SKM-1 treated with dmso at 0.1 percent for 144 hours (cell line): ENCODE data around the gene TACC2.

Source experiments
- DNase-seq: peaks from one replicate; lab custom pipeline; 2025; ENCODE audit not compliant: unreplicated experiment; lab: John Stamatoyannopoulos, UW

Gene TACC2

DNA sequence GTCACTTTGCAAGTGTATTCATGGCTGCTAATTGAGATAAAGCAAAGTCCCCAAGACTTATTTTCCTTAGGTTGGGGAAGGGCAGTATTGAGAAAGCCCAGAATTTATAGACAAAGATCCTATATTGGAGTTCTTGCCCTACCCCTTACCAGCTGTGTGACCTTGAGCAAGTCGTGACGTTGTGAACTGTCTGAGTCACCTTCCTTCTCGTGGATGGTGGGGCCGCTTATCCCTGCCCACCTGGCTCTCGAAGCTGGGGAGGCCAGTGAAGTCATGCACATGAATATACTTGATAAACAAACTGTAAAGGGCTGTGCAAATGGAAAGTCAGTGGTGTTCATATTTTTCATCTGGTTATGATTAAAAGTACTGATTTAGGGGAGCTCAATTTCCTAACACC lies 127.4 kb downstream of the TACC2 start:
- no peak for DNase-seq

DNA sequence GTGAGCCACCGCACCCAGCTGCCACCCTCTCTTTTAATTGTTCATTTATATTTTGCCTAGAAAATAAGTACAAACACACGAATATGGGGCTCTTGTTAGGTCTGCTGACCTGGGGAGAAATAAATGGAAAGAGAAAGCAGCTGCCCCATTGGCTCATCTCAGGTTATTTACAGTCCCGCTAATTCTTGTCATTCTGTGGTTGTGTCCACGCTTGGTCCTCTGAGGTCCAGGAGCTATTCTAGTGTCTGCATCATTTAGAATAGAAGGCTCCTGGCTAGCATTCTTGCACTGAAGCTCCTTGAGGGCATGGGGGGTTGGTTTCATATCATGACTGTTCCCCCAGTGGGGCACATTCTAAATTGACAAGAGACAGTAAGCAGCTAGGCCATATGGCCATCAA lies 128.5 kb downstream of the TACC2 start:
- no peak for DNase-seq

DNA sequence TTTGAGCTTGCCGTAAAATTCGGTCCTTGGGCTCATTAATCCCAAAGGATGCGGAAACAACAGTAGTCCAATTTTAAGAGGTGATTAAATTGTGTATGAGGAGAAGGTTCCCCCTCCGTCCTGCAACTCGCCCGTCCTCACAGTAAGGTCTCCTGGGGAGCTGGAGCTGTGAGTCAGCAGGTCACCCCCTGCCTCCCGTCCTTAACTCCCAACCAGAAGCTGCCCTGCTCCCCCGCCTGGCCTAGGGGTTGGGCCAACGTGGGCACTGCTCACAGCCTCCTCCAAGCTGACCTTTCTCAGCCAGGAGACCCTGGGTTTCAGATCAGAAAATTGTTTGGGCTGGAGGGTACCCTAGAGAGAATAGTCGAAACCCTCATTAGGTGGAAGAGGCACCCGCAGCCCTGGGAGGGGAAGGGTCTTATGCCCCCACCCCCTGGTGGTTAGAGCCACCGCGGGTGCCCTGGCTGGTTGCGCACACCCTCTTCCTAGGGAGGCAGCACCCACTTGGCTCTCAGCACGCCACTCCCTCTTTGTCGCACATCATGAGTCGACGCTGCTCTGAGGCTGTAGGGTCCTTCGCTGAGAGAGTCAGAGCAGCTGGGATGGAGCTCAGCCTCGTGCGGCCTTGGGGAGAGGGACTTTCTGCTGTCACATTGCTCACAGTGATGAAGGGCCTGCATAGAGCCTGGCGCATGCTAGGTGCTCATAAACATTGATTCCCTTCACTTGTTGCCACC lies 131.2 kb downstream of the TACC2 start:
- DNase-seq: no peak

DNA sequence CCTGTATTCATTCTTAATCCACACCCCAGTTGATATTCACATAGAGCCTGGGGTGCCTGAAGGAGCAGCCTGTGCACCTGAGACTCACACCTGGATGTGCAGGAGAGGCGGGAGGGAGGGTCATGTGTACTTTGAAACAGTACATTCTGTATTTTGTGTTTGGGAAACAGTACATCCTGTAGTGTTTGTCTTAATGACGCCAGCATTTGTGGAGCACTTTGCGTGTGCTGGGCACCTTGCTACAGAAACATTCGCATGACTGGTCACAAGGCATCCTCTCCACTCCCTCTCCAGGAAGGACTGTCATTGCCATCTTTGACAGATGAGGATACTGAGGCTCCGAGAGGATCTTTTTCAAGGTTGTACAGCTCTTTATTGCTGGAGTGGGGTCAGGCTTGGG lies 132.1 kb downstream of the TACC2 start:
- no peak for DNase-seq

DNA sequence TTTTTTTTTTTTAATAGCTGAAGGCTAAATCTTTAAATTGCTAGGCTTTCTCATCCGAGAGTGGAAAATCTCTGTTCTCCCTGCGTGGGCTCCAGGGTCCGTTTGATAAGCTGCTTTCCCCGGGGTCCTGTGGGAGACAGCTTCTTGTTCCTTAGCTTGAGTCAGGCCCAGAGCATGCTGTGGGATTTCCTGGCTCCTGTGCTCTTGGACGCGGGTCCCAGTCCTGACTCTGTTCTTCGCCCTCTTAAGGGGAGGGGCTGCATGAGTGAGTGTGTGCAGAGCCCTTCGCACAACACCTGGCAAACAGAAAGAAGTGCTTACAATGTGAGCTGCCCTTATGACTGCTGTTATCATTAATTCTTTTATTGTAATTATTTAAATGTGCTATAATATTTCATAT lies 133.5 kb downstream of the TACC2 start:
- DNase-seq: no peak

DNA sequence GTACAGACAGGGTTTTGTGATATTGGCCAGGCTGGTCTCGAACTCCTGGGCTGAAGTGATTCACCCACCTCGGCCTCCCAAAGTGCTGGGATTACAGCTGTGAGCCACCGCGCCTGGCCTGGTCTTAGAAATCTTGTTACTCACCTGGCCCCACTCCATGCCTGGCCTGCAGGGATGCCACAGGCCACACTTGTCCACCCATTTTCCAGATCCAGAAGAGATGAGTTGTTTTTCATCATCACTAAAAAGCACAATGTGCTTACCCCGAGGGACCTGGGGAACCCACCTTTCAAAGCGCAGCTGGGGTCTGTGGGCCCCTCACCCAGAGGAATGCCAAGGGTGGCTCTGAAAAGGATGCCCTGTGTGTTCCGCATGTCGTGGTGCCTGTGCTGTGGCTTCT lies 134.2 kb downstream of the TACC2 start:
- DNase-seq: no peak

DNA sequence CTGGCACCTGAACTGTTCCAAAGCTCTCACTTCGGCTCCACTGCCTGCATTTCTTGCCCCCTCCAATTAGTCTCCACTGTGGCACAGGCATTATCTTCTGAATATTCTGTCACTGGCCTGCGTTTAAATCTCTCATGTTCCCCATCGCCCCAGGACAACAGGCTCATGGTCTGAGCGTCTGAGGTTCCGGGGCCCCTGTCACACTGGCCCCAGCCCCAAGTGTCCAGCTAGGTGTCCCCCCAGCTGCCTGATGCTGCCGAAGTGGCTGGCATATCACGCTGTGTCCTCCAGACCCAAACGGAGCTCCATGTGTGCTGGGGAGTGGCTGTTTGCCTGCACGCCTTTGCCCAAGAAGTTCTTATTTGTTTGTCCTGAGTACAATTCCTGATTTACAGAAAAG lies 135.4 kb downstream of the TACC2 start:
- no peak for DNase-seq

DNA sequence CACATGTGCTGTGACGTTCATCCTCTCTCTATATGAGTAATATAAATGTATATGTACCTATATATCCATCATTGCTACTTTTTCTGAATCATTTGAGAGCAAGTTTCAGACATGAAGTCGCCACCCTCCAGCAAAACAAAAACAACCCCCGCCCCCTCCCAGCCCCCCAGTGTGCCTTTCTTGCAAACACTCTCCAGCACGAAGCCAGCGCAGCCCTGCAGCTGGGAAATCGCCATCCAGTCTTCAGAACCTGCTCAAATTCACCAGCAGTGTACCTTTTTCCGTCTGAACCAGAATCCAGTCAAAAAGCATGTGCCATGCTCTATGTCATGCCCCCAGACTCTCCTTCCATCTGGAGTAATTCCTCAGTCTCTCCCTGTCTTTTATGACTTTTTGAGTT lies 135.8 kb downstream of the TACC2 start:
- no peak for DNase-seq

DNA sequence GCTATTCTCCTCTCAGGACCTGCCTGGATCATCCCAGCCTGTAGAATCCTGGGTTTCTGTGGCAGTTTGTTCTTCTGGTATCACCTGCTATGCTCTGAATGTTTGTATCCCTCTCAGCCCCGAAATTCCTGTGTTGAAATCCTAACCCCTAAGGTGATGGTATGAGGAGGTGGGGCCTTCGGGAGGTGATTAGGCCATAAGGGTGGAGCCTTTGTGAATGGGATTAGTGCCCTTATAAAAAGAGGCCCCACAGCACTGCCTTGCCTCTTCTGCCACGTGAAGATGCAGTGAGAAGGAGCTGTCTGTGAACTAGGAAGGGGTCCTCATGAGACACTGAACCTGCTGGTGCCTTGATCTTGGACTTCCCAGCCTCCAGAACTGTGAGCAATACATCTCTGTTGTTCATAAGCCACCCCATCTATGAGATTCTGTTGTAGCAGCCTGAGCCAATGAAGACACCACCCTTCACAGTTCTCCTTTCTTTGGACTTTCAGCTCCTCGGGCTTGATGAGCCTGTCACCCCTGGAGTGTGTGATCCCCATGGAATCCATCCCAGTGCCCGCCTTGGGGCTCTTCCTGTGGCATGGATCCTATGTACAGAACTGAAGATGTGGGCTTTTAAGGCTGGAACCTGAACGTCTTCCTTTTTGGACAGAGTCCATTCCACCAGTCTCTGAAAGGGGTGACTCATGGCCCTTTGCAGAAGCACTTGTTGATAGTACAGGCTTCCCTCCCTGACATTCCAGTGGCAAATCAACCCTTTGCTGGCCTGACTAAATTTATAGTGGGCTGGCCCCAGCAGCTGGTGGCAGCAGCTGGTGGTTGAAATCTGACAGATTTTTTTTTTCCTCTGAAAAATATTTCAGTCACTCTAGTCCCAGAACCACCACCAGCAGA lies 138.0 kb downstream of the TACC2 start:
- peak; percentile 13 for DNase-seq

DNA sequence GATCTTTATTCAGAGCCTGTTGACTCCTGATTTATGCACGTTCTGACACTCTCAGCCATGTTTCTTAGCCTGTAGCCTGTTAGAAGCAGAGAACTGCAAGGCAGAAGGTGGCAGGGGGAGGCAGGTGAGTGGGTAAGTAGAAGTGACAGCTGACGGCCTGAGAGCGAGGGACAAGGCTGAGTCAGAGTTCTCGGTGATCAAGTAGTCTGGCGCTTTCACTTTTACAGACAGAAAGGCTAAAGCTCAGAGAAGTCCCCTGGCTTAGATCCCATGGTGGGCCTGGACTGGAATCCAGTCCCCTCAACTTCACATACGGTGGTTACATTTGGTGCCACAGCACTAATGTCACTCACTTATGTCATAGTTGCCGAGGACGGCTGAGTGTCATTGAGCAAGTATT lies 139.0 kb downstream of the TACC2 start:
- no peak for DNase-seq

DNA sequence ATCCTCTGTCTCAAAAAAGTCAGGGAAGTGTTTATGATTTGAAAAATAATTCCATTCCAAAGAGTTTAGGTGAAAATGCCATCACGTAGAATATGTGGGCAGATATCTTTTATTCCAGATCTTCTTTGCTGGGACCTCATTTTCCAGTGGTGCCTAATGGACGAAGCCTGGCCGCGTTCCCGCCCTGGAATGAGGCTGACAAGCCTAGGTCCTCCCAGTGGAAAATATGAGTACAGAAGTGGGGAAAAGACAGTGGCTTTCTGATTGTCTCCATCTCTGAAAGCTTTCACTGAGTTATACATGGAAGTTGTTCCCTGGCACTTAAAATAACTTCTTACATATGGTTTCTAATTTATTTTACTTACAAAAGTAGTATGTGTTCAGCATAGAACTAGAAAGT lies 139.4 kb downstream of the TACC2 start:
- DNase-seq: no peak

DNA sequence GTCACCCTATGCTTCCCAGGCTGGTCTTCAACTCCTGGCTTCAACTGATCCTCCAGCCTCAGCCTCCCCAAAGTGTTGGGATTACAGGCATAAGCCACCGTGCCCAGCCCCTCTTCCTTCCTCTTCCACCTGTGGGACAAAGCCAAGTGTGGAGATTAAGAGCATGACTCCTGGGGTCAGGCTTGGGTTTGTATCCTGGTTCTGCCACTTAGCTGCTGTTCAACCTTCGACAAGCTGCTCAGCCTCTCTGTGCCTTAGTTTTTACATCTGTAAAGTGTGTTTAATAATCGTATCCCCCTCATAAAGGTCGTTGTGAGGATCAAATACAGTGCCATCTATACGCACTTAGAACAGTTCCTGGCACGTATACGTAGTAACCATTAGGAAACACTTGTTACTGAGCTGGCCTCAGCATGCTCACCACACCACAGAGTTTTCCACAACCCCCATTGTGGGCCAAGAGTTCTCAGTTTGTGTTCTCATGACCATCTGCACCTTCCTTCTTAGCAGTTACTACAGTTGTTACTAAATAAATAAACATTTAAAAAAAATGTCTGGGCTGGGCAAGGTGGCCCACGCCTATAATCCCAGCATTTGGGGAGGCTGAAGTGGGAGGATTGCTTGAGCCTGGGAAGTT lies 141.6 kb downstream of the TACC2 start:
- no peak for DNase-seq

DNA sequence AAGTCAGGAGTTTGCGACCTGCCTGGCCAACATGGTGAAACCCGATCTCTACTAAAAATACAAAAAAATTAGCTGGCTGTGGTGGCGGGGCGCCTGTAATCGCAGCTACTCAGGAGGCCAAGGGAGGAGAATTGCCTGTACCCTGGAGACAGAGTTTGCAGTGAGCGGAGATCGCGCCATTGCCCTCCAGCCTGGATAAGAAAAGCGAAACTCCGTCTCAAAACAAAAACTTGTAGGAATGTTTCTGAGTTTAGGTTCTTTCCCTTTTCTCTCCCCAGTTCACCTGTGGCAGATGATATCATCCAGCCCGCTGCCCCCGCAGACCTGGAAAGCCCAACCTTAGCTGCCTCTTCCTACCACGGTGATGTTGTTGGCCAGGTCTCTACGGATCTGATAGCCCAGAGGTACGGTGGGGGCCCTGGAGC lies 143.4 kb downstream of the TACC2 start:
- DNase-seq: no peak

DNA sequence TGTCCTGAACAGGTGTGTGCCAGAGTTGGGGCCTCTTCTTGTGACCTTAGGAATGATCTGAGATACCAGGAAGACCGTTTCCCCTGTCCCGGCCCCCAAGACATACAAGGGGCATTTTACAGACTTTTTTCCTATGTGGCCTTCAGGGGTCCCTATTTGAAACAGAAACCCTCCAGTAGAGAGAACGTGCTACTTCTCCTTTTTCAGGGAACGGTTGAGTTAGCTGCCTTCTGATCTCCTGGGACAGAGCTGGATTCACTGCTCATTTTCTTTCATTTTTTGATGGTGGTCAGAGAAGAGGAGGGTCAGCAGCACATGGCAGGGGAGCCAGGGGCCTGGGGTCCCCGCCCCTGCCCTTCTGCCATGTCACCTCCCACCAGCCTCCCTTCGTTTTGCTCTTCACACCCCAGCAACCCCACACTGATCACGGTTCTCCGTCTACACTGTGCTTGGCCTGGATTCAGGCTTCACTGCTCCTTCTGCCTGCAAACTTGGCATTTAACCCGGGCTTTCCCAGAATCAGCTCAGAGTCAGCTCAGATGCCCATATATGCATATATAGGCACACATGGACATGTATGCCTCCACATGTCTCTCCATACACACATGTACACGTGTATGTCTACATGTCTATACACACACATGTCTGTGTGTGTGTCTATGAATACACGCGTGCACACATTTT lies 144.1 kb downstream of the TACC2 start:
- DNase-seq: no peak

DNA sequence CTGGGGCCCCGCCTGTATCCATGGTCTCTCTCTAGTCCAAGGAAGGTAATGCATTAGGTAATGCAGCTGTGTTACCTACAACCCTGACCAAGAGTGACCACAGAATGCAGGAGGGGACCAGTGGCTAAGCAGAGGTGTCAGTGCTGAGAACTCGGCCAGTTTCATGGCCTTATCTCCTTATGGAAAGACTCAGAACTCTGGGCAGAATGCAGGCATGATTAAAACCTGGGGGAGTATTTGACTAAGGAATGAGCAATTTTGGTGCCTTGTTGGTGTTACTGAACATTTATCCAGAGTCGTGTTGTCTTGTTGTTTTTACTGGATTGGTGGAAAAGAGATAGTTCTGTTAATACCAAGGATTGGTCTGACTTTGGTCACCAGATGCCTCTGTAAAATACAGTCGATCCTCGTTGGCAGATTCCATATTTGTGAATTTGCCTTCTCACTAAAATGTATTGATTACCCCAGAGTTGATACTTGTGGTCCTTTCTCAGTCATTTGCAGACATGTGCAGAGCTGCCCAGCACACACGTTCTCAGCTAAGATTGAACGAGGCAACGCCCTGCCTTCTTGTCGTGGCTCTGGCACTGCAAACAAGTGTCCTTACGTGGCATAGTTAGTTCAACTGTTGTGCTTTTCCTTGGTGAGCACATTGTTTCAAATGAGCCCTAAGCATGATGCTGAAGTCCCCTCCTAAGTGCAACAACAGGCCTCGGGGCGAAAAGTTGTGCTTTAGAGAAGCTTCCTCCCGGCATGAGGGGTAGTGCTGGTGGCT lies 146.5 kb downstream of the TACC2 start:
- no peak for DNase-seq

DNA sequence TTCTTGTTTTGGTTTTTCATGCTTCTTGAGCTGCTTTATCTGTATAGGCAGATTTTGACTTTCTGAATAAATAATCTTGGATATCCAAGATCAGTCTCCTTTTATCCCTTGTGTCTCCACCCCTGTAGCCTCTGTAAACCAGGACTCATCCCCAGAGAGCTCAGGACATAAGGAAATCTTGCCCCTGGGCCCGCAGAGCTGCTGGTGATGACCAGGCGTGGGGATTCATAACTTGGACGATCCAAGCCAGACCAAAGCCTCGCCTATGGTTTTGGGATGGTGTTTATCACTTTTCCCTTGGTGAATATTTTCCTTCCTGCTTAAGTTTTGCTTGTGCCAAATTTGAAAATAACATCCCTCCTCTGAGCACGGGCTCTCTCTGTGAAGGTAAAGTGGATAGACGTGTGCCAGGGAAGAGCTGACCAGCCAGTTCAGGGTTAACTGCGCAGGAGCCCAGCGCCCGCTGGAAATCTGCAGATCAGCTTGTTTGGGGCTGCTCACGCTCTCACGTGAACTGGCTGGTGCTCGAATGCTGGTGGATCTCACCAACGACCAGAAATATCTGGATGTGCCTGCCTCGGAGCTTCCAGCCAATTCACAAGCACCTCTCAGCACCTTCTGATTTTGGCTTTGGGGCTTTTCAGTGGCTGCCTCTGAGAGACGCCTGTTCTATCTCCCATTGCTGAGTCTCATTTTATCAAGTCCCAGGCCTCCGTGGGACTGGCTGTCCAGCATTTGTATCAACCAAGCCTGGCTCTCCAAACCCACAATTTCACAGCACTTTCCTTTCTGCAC lies 150.1 kb downstream of the TACC2 start:
- DNase-seq: no peak

DNA sequence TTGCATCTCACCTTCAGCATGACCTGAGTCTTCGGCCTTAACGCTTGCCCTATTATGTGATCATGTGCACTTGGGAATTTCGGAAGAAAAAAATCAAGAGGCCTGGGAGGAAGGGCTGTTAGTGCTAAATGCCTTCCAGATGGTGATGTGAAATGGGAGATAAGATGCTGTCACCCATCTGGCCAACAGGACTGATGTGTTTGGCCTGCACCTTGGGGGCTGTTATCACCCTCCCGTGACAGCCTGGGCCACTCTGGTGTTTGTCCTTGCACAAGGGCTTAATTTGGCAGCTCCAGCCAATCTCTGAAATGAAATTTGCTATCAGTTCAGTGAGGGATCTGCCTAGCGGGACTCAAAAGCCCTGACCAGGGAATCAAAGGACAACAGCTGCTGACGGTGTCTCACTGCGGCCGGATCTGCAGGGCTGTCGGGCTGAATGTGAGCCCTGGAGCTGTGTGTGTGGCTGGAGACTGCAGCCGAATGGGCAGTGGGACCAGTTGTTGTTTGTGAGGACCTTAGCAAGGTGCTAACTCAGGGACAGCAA lies 150.7 kb downstream of the TACC2 start:
- DNase-seq: no peak

DNA sequence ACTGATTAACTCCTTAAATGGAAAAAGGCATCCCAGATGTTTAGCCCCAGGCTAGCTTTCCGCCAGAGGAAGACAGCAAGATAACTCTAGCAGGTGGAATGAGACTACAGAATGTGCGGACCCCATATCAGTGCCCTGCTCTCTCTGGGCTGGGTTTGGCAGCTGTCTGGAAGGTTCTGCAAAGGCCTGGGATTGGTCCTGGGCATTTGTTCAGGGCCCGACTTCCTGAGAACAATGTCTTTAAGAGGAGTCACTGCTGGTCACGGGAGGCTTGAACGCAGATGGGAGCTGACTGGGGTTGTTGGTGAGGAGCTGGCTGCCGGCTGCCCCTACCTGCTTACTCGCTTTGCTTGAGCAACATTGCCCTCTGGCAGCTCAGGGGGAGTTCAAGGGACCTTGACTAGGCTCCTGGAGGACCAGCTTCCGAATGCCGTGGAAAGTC lies 151.5 kb downstream of the TACC2 start:
- DNase-seq: no peak

DNA sequence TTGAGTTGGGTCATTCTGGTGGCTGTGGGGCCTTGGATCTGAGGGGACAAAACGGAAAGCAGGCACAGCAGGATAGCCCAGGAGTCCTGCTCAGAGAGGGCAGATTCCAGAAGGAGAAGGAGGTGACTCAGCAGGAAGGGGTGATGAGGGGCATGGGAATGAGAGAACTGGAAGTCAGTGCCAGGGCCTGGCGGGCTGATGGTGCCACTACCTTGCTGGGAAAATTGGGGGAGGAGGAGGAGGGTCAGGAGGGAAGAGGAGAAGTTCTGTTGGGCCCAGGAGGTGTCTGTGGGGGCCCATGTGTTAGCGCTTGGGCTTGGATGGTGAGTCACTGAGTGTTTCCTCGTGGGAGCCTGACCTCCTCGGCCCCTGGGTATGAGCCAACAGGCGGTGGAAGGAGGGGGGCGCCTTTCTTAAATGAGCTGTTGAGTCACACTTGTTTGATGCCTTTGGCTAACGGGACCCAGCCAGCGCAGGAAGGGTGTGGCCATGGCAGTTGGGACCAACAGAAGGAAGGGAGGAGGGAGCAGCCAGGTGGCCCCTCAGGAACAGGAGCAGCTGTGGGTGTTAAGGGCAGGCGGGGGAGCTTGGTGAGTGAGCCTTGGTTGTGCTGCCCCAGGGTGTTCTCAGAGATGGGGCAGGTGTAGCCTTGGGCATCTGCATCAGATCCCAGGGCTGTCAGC lies 152.1 kb downstream of the TACC2 start:
- peak; percentile 46 for DNase-seq
